WI38 (cell line): ENCODE measurements around the gene CCDC142.
A peak's percentile ranks its signal among the peaks of the same experiment; 100 is the strongest.
"Not testable (repeated sequence)": the region's sequence is repeated elsewhere in the genome, so short reads cannot be mapped to it uniquely, and the experiment has no call there.

Source experiments
- H3K4me3 ChIP-seq: 2 replicates; pipeline ENCODE4 v1.5.1; 2011; ENCODE audit warnings: low read depth, mild to moderate bottlenecking, control low read depth, low read length
- TF ChIP-seq, protein P1 (sequence below): IDR thresholded peaks from 2 replicates; pipeline ENCODE4 v1.5.1; 2012; ENCODE audit warnings: low read depth, mild to moderate bottlenecking, control low read depth, low read length

The CCDC142 gene

DNA sequence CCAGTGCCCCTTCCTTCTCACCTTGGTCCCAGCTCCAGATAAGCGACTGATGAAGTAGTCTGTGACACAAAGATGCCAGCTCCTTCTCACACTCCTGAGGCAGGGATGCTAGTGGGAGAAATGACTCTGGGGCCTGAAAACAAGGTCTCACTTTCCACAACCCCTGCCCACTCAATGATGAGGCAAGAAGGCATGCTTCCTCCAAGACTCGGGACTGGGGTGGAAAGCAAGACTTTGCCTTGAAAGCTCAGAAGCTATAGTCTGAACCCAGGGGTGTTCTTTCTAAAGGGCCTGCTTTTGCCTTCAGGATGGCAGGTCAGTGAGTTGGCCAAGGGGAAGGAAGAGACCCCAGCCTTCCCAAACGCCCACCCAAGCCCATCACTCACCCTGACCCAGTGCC is 1.4 kb downstream of the CCDC142 start:
- TF ChIP-seq, protein P1, sequence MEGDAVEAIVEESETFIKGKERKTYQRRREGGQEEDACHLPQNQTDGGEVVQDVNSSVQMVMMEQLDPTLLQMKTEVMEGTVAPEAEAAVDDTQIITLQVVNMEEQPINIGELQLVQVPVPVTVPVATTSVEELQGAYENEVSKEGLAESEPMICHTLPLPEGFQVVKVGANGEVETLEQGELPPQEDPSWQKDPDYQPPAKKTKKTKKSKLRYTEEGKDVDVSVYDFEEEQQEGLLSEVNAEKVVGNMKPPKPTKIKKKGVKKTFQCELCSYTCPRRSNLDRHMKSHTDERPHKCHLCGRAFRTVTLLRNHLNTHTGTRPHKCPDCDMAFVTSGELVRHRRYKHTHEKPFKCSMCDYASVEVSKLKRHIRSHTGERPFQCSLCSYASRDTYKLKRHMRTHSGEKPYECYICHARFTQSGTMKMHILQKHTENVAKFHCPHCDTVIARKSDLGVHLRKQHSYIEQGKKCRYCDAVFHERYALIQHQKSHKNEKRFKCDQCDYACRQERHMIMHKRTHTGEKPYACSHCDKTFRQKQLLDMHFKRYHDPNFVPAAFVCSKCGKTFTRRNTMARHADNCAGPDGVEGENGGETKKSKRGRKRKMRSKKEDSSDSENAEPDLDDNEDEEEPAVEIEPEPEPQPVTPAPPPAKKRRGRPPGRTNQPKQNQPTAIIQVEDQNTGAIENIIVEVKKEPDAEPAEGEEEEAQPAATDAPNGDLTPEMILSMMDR = no peak

DNA sequence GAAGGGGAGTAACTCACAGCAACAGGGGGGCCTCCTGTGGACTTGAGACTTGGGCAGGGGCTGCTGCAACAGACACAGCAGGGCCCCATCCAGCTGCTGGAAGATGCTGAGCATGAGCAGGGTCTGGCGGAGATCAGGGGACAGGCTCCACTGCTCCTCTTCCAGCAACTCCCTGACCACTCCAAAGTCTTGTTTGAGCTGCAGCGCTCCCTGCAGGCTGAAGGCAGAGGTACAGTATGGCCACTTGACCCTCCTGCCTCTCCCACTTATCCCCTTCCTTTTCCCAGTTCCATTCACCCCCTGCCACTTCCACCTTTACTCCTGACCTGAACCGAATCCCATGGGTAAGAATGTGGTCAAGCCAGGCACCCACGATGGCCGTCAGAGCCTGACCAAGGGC is 7.9 kb downstream of the CCDC142 start:
- TF ChIP-seq, protein P1 = 0 out of 2 replicates have a peak, but pooled peaks have one; percentile 32
- H3K4me3 ChIP-seq = no peak overlapping the region

More for the DNA sequence above, 1.4 kb downstream of the CCDC142 start:
- peak overlapping the region; percentile 93 for H3K4me3 ChIP-seq

DNA sequence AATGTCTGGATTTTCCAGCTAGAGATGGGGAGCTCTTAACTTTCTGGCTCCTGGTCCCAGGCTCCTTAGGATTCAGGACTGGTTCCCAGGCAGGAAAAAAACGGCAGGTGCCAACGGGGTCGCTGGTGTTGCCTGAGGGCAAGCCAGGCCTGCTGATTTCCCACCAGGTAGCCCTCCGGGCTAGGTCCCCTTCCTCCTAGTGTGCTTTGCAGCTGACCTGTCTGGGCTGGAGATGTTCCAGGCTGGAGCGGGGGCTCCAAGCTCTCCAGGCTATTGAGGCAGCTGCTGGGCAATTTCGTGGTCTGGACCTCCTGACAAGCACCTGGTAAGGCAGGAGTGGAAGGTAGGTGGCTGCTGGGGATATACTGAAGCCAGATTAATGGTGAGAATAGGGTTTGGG is 8.3 kb downstream of the CCDC142 start:
- TF ChIP-seq, protein P1 = no peak

DNA sequence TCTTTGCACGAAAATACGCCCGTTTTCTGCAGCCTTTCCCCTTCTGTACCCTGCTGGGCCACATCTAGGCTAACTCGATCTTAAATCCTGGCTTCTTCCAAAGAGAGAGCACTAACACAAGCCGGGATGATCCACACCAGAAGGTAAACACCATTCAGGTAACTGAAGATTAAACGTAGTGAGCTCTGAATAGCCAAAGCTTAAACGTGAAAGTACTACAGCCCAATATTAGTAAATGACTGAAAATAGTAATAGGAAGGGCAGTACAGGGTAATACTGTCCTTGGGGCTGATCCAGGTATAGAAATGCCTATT is 9.9 kb downstream of the CCDC142 start:
- TF ChIP-seq, protein P1 = no peak
- peak overlapping the region; percentile 74 for H3K4me3 ChIP-seq

More for the DNA sequence above, 8.3 kb downstream of the CCDC142 start:
- H3K4me3 ChIP-seq = no peak overlapping the region

DNA sequence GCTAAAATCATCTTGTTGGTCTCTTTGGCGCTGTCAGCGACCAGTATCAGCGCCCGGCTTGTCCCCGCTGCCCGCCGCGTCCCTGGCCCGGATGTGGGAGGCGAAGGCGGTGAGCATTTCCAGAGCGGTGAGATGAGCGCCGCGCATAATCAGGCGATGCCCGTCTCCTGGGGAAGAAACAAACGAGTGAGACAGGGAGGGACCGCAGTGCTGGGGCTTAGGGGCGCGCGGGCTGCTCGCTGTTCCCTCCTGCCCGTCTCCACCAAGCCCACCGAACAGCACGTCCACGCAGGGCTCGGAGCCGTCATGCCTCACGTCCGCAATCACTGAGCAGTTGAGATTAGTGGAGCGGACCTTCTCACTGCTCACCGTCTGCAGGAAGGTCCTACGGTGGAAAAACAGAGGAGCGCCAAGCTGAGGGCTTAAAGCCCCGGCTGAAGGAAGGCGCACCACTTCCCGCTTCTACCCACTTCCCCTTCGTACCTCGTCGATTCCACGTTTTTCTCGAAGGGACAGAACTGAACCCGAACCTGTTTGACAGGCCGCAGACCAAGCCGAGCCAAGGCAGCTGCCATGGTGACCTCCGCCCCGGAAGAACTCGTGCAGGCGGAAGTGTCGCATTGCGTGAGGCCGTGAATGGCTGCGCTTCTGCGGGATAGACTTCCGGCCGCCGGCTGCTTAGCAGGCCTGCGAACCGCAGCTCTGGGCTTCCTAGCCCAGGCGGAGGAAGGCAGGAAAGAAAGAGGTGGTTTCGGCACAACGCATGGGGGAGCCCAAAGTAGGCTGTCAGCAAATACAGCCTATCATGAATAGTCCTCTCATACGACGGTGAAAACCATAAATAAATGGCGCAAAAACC is 10.5 kb downstream of the CCDC142 start, which contains the start of gene MRPL53:
MRPL53 (minus strand) TSS at position 595 of the 859 bp plus-strand sequence; CDS start at position 575, 20 bp downstream.
- peak within 1 kb of the TSS; percentile 74 for H3K4me3 ChIP-seq
- TF ChIP-seq, protein P1 = no peak

DNA sequence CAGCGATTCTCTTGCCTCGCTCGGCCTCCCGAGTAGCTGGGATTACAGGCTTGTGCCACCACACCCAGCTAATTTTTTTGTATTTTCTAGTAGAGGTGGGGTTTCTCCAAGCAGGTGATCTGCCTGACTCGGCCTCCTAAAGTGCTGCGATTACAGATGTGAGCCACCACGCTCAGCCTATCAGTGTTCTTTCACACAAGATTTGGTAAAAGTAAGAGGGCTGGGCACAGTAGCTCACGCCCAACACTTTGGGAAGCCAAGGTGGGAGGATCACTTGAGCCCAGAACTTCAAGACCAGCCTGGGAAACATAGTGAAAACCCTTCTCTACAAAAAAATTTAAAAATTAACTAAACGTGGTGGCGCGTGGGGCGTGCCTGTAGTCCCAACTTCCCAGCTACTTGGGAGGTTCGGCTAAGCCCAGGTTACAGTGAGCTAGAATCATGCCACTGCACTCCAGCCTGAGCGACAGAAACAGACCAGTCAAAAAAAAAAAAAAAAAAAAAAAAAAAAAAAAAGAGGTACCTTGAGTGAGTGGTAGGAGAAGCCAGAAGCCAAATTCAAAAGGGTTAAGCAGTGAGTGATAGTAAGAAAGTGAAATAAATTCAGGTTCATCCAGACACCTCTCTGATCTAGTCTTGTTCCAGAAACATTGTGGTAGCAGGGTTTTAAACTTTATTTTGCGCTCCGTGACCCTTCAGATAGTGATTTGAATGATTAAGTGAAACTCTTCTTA is 11.3 kb downstream of the CCDC142 start:
- H3K4me3 ChIP-seq = peak overlapping the region; percentile 74
- TF ChIP-seq, protein P1 = no peak

DNA sequence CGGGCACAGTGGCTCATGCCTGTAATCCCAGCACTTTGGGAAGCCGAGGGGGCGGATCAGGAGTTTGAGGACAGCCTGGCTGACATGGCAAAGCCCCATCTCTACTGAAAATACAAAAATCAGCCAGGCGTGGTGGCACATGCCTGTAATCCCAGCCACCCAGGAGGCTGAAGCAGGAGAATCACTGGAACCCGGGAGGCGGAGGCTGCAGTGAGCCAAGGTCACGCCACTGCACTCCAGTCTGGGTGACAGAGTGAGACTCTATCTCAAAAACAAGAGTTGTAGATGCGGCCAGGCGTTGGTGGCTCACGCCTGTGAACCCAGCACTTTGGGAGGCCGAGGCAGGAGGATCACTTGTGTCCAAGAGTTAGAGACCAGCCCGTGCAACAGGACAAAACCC is 12.1 kb downstream of the CCDC142 start:
- not testable (repeated sequence) for H3K4me3 ChIP-seq
